Measurements from ENCODE around the gene PRPF39. TPM values are rescaled to one million over a fixed set of nuclear protein-coding genes. Genes with fewer than 3 reads are reported as not detected.

PRPF39 gene
- total RNA-seq, 2 donors from 2014 or later: 30.3 to 47.1 TPM

DNA sequence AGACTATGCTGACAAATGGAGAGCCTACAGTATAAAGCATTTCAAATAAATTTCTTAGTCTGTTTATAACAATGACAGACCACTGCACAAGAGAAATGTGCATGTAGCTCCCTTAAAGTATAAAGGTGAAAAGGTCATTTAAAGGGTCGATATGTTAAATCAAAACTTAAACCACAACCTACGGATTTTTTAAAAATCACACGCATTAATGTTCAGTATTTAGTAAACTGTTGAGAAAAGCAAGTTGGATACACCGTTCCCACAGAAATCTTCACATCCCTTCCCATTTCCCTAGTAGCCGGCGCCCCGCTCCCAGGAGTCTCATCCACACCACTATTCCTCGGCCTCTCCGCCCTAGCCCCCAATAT lies 49.8 kb downstream of the PRPF39 start:
- intact Hi-C loops (cut with DNase I): loop anchor here (2.0 to 10.0 kb wide), 3 partner anchors 49 to 237 kb away; partner anchors contain the start of genes KLHL28 and PRPF39

DNA sequence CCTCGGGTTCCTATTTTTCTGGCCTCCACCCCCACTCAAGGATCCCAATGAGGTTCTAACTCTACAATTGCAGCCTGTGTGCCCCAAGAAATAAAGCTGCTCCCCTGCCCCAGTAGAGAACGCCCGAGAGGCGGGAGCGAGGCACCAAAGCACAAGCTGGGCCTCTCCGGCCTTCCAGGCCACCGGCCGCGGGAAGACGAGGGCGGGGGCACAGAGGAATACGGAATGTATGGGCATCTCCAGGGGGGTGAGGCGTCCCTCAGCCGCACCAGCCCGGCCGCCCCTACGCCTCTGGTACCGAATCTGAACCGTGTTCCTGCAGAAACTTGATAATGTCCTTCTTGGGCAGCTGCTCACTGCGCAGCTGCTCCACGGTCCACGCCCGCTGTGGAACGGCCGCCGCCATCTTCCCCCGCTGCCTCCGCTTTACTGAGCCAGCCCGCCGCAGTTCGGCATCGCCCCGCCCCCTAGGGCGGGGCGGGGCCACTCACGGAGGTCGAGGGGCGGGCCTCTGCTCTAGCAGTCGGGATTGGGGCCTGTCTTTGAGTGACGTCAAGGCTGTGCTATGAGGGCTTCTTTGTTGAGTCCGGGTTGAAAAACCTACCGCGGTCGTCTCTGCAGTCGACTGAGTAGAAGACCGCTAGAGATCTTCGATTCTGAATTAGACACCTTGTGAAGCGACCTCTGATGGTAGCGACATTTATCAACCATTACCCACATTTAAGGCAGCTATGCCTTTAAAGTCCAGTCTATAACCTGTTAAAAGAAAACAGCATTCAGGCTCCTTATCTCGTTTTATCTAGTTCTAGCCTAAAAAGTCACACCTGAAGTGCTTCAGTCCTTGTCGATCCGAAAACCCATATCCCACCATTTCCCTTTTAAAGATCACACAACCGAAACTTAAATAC lies 50.4 kb downstream of the PRPF39 start, which contains the start of gene FKBP3:
Gene FKBP3 (minus strand): TSS at position 431 of the 908 bp plus-strand sequence. CDS start 25 bp downstream, at position 406.
- H3K27ac ChIP-seq: peak within 1 kb of the TSS; percentile 79 to 81
- DNase-seq (ENCODE audit: low spot score): peak; percentile 99
- H3K9me3 ChIP-seq: no peaks in the 10 kb centered on the region
- H3K4me3 ChIP-seq: peak within 1 kb of the TSS; percentile 49 to 55
- no peaks in the 10 kb centered on the region for H3K4me1 ChIP-seq (replicated peaks)
- intact Hi-C loops (cut with DNase I): loop anchor here (2.0 to 10.0 kb wide), 3 partner anchors 50 to 238 kb away; partner anchors contain the start of genes KLHL28 and PRPF39
- TF ChIP-seq POLR2A (IDR thresholded peaks at IDR 0.05) (peak; percentile 65), POLR2AphosphoS5 (IDR thresholded peaks at IDR 0.05) (peak; percentile 84)
- TF ChIP-seq, protein P1, sequence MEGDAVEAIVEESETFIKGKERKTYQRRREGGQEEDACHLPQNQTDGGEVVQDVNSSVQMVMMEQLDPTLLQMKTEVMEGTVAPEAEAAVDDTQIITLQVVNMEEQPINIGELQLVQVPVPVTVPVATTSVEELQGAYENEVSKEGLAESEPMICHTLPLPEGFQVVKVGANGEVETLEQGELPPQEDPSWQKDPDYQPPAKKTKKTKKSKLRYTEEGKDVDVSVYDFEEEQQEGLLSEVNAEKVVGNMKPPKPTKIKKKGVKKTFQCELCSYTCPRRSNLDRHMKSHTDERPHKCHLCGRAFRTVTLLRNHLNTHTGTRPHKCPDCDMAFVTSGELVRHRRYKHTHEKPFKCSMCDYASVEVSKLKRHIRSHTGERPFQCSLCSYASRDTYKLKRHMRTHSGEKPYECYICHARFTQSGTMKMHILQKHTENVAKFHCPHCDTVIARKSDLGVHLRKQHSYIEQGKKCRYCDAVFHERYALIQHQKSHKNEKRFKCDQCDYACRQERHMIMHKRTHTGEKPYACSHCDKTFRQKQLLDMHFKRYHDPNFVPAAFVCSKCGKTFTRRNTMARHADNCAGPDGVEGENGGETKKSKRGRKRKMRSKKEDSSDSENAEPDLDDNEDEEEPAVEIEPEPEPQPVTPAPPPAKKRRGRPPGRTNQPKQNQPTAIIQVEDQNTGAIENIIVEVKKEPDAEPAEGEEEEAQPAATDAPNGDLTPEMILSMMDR (IDR thresholded peaks at IDR 0.05): peak in 3 of 4 experiments; percentile 5 to 34 (median 29)
- WGBS: under 1% methylated on average over 53 of the region's 53 CpGs
- no peaks in the 10 kb centered on the region for H3K36me3 ChIP-seq
- H3K27me3 ChIP-seq (replicated peaks; ENCODE audit: insufficient read depth): no peaks in the 10 kb centered on the region

More for the DNA sequence above, 49.8 kb downstream of the PRPF39 start:
- Histone ChIP-seq H3K4me1 (replicated peaks) (no peaks in the 10 kb centered on the region), H3K4me3 (peak overlapping the region; percentile 49 to 55), H3K27me3 (replicated peaks; ENCODE audit: insufficient read depth) (no peaks in the 10 kb centered on the region), H3K36me3 (no peaks in the 10 kb centered on the region), H3K27ac (peak overlapping the region; percentile 79 to 81), H3K9me3 (no peaks in the 10 kb centered on the region)
- no peak for DNase-seq (ENCODE audit: low spot score)
- WGBS: under 1% methylated on average over 9 of the region's 9 CpGs
- TF ChIP-seq POLR2AphosphoS5 (IDR thresholded peaks at IDR 0.05): no peak

DNA sequence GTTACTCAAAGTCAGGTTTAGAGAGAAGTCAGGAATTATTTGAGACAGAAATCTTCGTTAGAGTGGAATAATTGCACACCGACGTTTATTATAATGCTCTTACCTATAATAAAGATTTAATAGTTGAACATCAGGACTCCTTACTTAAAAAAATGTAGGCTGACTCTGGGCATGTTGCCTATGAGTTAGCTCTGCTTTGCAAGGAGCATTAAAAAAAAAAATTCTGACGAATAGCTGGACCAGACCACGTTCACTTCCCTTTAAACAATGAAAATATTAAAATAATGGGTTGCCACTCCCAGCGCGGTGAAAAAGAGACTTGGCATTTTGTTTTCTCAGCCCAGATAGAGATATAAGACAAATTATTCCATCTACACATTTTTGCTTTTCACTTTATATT lies 51.2 kb downstream of the PRPF39 start:
- Histone ChIP-seq H3K4me3 (peak overlapping the region; percentile 49 to 55), H3K36me3 (no peaks in the 10 kb centered on the region), H3K9me3 (no peaks in the 10 kb centered on the region), H3K27ac (peak overlapping the region; percentile 79 to 81), H3K4me1 (replicated peaks) (no peaks in the 10 kb centered on the region), H3K27me3 (replicated peaks; ENCODE audit: insufficient read depth) (no peaks in the 10 kb centered on the region)
- TF ChIP-seq POLR2AphosphoS5 (IDR thresholded peaks at IDR 0.05) (no peak), POLR2A (IDR thresholded peaks at IDR 0.05) (no peak)
- intact Hi-C loops (cut with DNase I): loop anchor here (2.0 to 10.0 kb wide), 5 partner anchors 50 to 238 kb away; partner anchors contain the start of genes KLHL28, MIS18BP1 and PRPF39
- WGBS: under 1% methylated on average over 7 of the region's 7 CpGs
- DNase-seq (ENCODE audit: low spot score): no peak

DNA sequence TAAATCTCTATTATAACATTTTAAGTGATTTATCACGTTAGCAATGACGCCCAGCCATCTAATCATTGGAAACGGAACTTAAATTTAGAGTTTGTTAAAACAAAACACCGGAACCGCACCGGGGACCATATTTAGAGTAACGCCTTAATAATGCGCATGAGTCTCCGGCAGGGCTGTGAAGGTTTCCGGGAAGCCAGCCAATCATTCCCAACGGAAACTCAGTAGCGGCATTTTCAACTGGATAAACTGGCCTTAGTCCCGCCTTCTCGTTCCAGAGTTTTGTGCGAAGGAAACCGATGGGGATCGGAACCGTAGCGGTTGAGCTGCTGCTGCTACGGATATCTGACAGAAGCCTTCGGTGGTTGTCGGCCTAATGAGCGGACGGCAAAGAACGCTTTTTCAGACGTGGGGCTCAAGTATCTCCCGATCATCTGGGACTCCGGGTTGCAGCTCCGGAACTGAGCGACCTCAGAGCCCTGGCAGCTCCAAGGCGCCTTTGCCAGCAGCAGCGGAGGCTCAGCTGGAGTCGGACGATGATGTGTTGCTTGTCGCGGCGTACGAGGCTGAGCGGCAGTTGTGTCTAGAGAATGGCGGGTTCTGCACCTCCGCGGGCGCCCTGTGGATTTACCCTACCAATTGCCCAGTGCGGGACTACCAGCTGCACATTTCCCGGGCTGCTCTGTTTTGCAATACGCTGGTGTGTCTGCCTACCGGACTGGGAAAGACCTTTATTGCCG lies 51.9 kb downstream of the PRPF39 start, which contains the start of gene FANCM:
Gene FANCM (plus strand): TSS at position 272 of the 737 bp plus-strand sequence. CDS start 102 bp downstream, at position 374.
- Histone ChIP-seq H3K27me3 (replicated peaks; ENCODE audit: insufficient read depth) (no peaks in the 10 kb centered on the region), H3K4me3 (peak within 1 kb of the TSS; percentile 49 to 55), H3K36me3 (no peaks in the 10 kb centered on the region), H3K9me3 (no peaks in the 10 kb centered on the region), H3K4me1 (replicated peaks) (no peaks in the 10 kb centered on the region), H3K27ac (peak within 1 kb of the TSS; percentile 79 to 81)
- peak; percentile 95 for DNase-seq (ENCODE audit: low spot score)
- intact Hi-C loops (cut with DNase I): loop anchor here (2.0 to 10.0 kb wide), 5 partner anchors 51 to 239 kb away; partner anchors contain the start of genes KLHL28, MIS18BP1 and PRPF39
- WGBS: under 1% methylated on average over 48 of the region's 48 CpGs
- peak; percentile 43 for TF ChIP-seq POLR2A (IDR thresholded peaks at IDR 0.05)
- TF ChIP-seq POLR2AphosphoS5 (IDR thresholded peaks at IDR 0.05): peak; percentile 96
- TF ChIP-seq, protein P1 (IDR thresholded peaks at IDR 0.05): peak in 1 of 4 experiments; percentile 32

DNA sequence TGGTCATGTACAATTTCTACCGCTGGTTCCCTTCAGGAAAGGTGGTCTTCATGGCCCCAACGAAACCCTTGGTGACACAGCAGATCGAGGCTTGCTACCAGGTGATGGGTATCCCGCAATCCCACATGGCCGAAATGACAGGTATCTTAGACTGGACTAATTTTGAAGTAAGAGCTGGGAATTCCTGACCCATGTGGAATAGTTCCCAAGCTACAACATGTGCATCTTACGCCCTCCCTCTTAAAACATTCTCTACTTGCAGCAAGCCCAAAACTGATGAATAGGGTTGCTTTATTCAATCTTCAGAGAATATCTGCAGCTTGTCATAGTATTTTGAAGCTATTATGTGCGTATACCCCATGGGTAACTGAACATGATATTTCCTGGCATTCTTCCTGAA lies 52.5 kb downstream of the PRPF39 start:
- intact Hi-C loops (cut with DNase I): loop anchor here (5.0 to 10.0 kb wide), 3 partner anchors 52 to 224 kb away; partner anchors contain the start of genes MIS18BP1 and PRPF39
- Histone ChIP-seq H3K36me3 (no peaks in the 10 kb centered on the region), H3K4me3 (peak overlapping the region; percentile 49 to 55), H3K4me1 (replicated peaks) (no peaks in the 10 kb centered on the region), H3K27me3 (replicated peaks; ENCODE audit: insufficient read depth) (no peaks in the 10 kb centered on the region), H3K27ac (peak overlapping the region in 1 of 2 donors; percentile 81), H3K9me3 (no peaks in the 10 kb centered on the region)
- WGBS: under 1% methylated on average over 7 of the region's 7 CpGs
- no peak for DNase-seq (ENCODE audit: low spot score)
- TF ChIP-seq, protein P1 (IDR thresholded peaks at IDR 0.05): no peak
- TF ChIP-seq POLR2A (IDR thresholded peaks at IDR 0.05): no peak
- no peak for TF ChIP-seq POLR2AphosphoS5 (IDR thresholded peaks at IDR 0.05)

Measured in prostate gland (tissue), 2 donors.